Astrocyte (in vitro differentiated cells and primary cell): Measurements from ENCODE around the gene CBX2. TPM values are rescaled to one million over a fixed set of nuclear protein-coding genes. Genes with fewer than 3 reads are reported as not detected.
"Not testable (repeated sequence)": the region's sequence is repeated elsewhere in the genome, so short reads cannot be mapped to it uniquely, and the experiment has no call there.

Experiments used
- DNase-seq: peaks from one replicate; pipeline ENCODE4 v3.0.0-alpha.2; 2010; ENCODE audit warnings: low read depth
- FAIRE-seq: peaks from 2 replicates; lab custom pipeline; 2011; peaks lifted over from hg19 to GRCh38; lab: Jason Lieb, UNC
- H2AFZ ChIP-seq: 2 replicates; pipeline ENCODE4 v1.6.0; 2012; ENCODE audit warnings: low read depth, low read length, inconsistent platforms
- H3K27ac ChIP-seq: 2 replicates; pipeline ENCODE4 v1.5.1; 2011; ENCODE audit warnings: low read depth, low read length, inconsistent platforms
- H3K27me3 ChIP-seq: 2 replicates; pipeline ENCODE4 v1.6.0; 2011; ENCODE audit warnings: low read length, inconsistent platforms; ENCODE audit not compliant: insufficient read depth
- H3K36me3 ChIP-seq: 2 replicates; pipeline ENCODE4 v1.5.1; 2011; ENCODE audit warnings: low read length, inconsistent platforms; ENCODE audit not compliant: insufficient read depth
- H3K4me1 ChIP-seq: 2 replicates; pipeline ENCODE4 v1.5.1; 2011; ENCODE audit warnings: low read length, inconsistent platforms; ENCODE audit not compliant: insufficient read depth
- H3K4me2 ChIP-seq: 2 replicates; pipeline ENCODE4 v1.6.0; 2012; ENCODE audit warnings: low read length, inconsistent platforms
- H3K4me3 ChIP-seq: 2 replicates; pipeline ENCODE4 v1.5.1; 2011; ENCODE audit warnings: low read depth, mild to moderate bottlenecking, low read length, inconsistent platforms; ENCODE audit not compliant: insufficient read depth
- H3K79me2 ChIP-seq: 2 replicates; pipeline ENCODE4 v1.6.0; 2012; ENCODE audit warnings: mild to moderate bottlenecking, low read length, inconsistent platforms; ENCODE audit not compliant: insufficient read depth
- H3K9ac ChIP-seq: 2 replicates; pipeline ENCODE4 v1.6.0; 2012; ENCODE audit warnings: mild to moderate bottlenecking, low read length, inconsistent platforms
- H3K9me3 ChIP-seq: 2 replicates; pipeline ENCODE4 v1.5.1; 2012; ENCODE audit warnings: low read depth, mild to moderate bottlenecking, low read length, inconsistent platforms; ENCODE audit not compliant: insufficient read depth
- H4K20me1 ChIP-seq: 2 replicates; pipeline ENCODE4 v1.6.0; 2012; ENCODE audit warnings: low read length, inconsistent platforms; ENCODE audit not compliant: insufficient read depth
- H3K27ac Mint-ChIP-seq: one replicate; pipeline ENCODE4 v1.8.0; 2021; ENCODE audit warnings: mild to moderate bottlenecking, mixed read lengths; ENCODE audit not compliant: unreplicated experiment
- H3K27me3 Mint-ChIP-seq: one replicate; pipeline ENCODE4 v1.8.0; 2021; ENCODE audit warnings: low read depth, mixed read lengths; ENCODE audit not compliant: unreplicated experiment
- H3K36me3 Mint-ChIP-seq: one replicate; pipeline ENCODE4 v1.8.0; 2021; ENCODE audit warnings: low read depth, mixed read lengths; ENCODE audit not compliant: unreplicated experiment
- H3K4me1 Mint-ChIP-seq: one replicate; pipeline ENCODE4 v1.8.0; 2021; ENCODE audit warnings: low read depth, mixed read lengths; ENCODE audit not compliant: unreplicated experiment
- H3K4me3 Mint-ChIP-seq: one replicate; pipeline ENCODE4 v1.8.0; 2021; ENCODE audit warnings: mild to moderate bottlenecking, moderate library complexity, mixed read lengths; ENCODE audit not compliant: unreplicated experiment
- H3K9me3 Mint-ChIP-seq: one replicate; pipeline ENCODE4 v1.8.0; 2021; ENCODE audit warnings: mild to moderate bottlenecking, mixed read lengths; ENCODE audit not compliant: unreplicated experiment
- EZH2 ChIP-seq: IDR thresholded peaks from 2 replicates; pipeline ENCODE4 v1.6.1; 2012; ENCODE audit warnings: mild to moderate bottlenecking, low read length, inconsistent platforms; ENCODE audit not compliant: insufficient read depth
- total RNA-seq: library from RNA; stranded (reverse); gene quantifications from 2 replicates; pipeline ENCODE4 v1.2.1, GENCODE V29; 2021
- TF ChIP-seq, protein P1 (sequence below): IDR thresholded peaks from 2 replicates; pipeline ENCODE4 v1.5.1; 2011; ENCODE audit warnings: low read depth, mild to moderate bottlenecking, inconsistent platforms, low read length, moderate library complexity; ENCODE audit not compliant: insufficient read depth

The CBX2 gene
- total RNA-seq, 1 donor from 2014 or later, result 6.7 TPM

DNA sequence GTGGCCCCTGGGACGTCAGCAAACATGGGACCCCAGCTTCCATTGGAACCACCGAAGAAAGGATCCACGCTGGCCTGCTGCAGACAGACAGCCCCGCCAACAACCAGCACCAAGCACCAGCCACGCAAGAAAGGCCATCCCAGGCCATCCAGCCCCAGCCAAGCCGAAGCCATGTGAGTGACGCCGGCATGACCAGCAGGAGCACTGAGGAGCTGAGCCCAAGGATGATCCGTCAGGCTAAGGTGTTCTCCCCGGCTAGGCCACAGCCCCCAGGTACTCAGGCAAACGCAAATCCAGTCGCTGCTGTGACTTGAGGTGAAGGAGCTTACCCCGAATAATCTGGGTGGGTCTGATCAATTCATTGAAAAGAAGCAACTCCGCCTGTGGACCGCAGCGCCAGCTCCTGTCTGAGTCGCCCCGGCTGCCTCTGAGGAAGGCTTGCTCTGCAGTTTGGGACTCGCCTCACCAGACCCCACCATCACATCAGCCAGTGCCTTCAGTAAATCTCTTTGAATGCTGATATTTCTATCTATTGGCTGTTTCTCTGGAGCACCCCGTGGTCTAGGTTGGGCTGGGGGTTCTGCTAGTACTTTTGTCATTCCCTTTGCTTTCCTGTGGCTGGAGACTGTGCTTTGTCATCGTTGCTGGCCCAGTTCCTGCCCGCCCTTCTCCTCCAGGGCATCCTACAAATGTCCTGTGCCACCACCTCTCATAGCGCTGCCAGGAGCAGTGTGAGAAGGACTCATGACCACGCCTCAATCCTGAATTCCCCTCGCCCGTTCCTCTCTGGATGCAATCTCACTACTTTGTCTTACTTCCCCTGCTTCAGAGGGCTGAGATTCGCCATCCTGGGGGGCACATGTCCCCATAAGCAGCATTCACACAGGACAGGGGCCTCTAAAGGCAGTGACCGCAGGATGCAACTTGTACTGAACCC is 8.1 kb upstream of the CBX2 start:
- Mint-ChIP-seq H3K9me3 (peaks cover 2% of the 10 kb centered on the region), H3K36me3 (no peaks in the 10 kb centered on the region), H3K4me3 (no peak overlapping the region), H3K4me1 (no peaks in the 10 kb centered on the region), H3K27ac (no peak overlapping the region), H3K27me3 (peaks cover 47% of the 10 kb centered on the region)
- no peak overlapping the region for H2AFZ ChIP-seq
- no peaks in the 10 kb centered on the region for H4K20me1 ChIP-seq
- no peaks in the 10 kb centered on the region for H3K79me2 ChIP-seq
- no peak for DNase-seq
- no peaks in the 10 kb centered on the region for H3K4me1 ChIP-seq
- H3K9me3 ChIP-seq, result no peaks in the 10 kb centered on the region
- TF ChIP-seq, protein P1, sequence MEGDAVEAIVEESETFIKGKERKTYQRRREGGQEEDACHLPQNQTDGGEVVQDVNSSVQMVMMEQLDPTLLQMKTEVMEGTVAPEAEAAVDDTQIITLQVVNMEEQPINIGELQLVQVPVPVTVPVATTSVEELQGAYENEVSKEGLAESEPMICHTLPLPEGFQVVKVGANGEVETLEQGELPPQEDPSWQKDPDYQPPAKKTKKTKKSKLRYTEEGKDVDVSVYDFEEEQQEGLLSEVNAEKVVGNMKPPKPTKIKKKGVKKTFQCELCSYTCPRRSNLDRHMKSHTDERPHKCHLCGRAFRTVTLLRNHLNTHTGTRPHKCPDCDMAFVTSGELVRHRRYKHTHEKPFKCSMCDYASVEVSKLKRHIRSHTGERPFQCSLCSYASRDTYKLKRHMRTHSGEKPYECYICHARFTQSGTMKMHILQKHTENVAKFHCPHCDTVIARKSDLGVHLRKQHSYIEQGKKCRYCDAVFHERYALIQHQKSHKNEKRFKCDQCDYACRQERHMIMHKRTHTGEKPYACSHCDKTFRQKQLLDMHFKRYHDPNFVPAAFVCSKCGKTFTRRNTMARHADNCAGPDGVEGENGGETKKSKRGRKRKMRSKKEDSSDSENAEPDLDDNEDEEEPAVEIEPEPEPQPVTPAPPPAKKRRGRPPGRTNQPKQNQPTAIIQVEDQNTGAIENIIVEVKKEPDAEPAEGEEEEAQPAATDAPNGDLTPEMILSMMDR, result no peak
- no peak for TF ChIP-seq EZH2
- no peak overlapping the region for H3K27ac ChIP-seq
- H3K4me3 ChIP-seq, result no peak overlapping the region
- H3K4me2 ChIP-seq, result no peak overlapping the region
- H3K9ac ChIP-seq, result no peak overlapping the region
- no peaks in the 10 kb centered on the region for H3K36me3 ChIP-seq
- peaks cover 14% of the 10 kb centered on the region for H3K27me3 ChIP-seq
- no peak for FAIRE-seq

DNA sequence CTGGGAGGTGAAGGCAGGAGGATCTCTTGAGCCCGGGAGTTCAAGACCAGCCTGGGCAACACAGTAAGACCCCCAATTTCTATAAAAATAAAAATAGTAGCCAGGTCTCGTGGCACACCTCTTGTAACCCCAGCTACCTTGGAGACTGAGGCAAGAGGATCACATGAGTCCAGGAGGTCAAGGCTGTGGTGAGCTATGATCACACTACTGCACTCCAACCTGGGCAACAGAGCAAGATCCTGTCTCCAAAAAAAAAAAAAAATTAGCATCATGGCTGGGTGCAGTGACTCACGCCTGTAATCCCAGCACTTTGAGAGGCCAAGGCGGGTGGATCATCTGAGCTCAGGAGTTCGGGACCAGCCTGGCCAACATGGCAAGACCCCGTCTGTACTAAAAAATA is 6.7 kb upstream of the CBX2 start:
- Mint-ChIP-seq H3K4me3 (no peak overlapping the region), H3K27me3 (peaks cover 54% of the 10 kb centered on the region), H3K9me3 (peaks cover 2% of the 10 kb centered on the region), H3K36me3 (no peaks in the 10 kb centered on the region), H3K4me1 (peaks cover under 1% of the 10 kb centered on the region), H3K27ac (no peak overlapping the region)
- Histone ChIP-seq H3K4me2 (no peak overlapping the region), H2AFZ (no peak overlapping the region), H3K9ac (no peak overlapping the region), H3K27me3 (peaks cover 28% of the 10 kb centered on the region), H3K27ac (no peak overlapping the region), H4K20me1 (no peaks in the 10 kb centered on the region), H3K4me1 (no peaks in the 10 kb centered on the region), H3K79me2 (no peaks in the 10 kb centered on the region), H3K9me3 (no peaks in the 10 kb centered on the region), H3K4me3 (no peak overlapping the region), H3K36me3 (no peaks in the 10 kb centered on the region)
- DNase-seq (no peak), FAIRE-seq (no peak)
- TF ChIP-seq EZH2, result no peak
- TF ChIP-seq, protein P1, result no peak

- H3K79me2 ChIP-seq, H3K4me3 Mint-ChIP-seq, H3K36me3 ChIP-seq, H3K27ac Mint-ChIP-seq, H3K4me3 ChIP-seq, H3K4me1 Mint-ChIP-seq, DNase-seq, H3K4me2 ChIP-seq, H3K9ac ChIP-seq, H3K36me3 Mint-ChIP-seq, H3K9me3 Mint-ChIP-seq, H2AFZ ChIP-seq, H4K20me1 ChIP-seq, H3K27ac ChIP-seq, H3K4me1 ChIP-seq, FAIRE-seq, H3K9me3 ChIP-seq: not testable (repeated sequence)
- peaks cover 60% of the 10 kb centered on the region for H3K27me3 Mint-ChIP-seq
- peaks cover 39% of the 10 kb centered on the region for H3K27me3 ChIP-seq
Observed at GRCh38 chr17:79772726-79773125, 5.2 kb upstream of the CBX2 start.
